ENCODE results near the gene FLVCR2.

Gene FLVCR2

DNA sequence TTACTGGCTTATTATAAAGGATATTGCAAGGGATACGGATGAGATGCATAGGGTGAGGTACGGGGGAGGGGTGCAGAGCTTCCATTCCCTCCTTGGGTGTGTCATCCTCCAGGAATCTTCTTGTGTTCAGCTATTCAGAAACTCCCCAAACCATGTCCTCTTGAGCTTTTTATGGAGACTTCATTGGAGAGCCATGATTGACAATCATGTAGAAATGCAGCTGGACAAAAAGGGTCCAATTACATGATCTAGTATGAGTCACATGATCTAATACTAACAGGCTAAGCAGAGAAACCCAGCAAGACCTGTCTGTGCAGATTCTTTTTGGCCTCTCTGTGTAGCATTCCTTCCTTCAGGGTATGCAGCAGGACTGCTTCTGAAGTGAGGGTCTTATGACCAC lies 23.9 kb upstream of the FLVCR2 start:
- DNase-seq (ENCODE audit: low read depth) = no peak

DNA sequence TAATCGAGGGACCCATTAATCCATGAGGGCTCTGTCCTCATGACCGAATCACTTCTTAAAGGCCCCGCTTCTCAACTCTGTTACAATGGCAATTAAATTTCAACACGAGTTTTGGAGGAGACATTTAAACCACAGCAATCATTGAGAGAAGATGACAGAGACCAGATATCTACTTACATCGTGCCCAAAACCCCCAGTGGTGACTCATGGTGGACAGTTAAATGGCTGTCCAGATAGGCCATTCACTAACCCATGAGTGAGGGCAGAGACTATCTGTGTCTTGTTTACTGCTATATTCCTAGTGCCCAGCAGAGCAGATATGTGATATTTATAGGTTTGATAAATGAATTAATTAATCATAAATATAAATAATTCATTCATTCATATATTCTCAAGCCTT lies 20.0 kb upstream of the FLVCR2 start:
- no peak for DNase-seq (ENCODE audit: low read depth)

DNA sequence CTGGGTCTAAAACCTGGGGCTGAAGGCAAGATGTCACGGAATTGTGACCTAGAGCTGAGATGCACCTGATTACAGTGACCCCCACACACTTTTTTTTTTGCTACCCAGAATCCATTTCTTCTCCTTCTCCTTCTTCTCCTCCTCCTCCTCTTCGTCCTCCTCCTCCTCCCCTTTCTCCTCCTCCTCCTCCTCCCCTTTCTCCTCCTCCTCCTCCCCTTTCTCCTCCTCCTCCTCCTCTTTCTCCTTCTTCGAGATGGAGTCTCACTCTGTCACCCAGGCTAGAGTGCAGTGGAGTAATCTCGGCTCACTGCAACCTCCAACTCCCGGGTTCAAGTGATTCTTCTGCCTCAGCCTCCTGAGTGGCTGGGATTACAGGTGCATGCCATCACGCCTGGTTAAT lies 19.4 kb upstream of the FLVCR2 start:
- DNase-seq (ENCODE audit: low read depth) = no peak

DNA sequence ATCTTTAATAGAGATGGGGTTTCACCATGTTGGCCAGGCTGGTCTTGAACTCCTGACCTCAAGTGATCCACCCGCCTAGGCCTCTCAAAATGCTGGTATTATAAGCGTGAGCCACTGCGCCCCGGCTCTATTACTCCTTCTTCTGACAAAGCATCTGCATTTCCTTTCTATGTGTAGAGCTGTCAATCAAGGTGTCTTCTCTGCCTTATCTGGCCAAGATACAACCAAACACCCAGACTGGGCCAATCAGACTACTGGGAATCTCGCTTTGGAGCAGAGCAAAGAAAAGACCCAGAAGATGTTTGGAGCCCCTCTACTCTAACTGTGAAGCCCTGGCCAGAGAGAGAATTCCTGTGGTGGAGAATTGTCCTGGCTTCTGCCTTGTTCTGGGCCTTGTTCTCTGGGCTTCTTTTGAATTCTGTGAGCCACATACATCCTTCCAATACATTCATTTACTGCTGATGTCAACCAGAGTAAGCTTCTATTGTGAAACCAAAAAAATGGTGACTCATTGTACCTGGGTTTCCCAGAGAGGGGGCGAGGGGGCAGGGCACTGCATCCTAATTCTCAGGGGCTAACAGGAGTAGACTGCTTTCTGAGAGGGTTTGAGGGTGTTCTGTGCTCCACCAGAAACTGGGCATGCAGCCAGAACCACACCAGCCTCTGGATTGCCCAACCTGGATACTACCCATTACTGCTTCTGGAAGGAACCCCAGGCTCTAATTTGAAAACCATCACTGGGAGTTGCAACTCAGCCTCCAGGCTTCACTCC lies 18.8 kb upstream of the FLVCR2 start:
- DNase-seq (ENCODE audit: low read depth) = no peak

DNA sequence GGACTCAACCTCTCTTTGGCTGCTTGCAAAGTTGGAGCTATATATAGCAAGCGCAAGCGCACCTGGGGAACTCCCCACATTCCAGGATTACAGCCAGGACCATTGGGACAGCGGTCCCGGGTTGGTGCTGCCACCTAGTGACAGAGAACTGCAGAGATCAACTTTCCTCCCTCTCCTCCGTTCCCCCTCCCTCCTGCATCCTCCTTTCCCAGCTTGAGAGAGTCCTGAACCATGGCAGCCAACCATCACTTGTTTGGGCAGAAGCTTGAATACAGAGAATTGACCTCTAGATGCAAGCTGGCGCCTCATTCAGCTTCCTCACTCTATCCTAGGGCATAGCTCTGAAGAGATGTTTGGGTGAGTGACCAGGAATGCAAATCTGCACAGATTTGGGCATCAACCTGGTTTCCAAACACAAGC lies 17.4 kb upstream of the FLVCR2 start:
- DNase-seq (ENCODE audit: low read depth) = peak; percentile 27

DNA sequence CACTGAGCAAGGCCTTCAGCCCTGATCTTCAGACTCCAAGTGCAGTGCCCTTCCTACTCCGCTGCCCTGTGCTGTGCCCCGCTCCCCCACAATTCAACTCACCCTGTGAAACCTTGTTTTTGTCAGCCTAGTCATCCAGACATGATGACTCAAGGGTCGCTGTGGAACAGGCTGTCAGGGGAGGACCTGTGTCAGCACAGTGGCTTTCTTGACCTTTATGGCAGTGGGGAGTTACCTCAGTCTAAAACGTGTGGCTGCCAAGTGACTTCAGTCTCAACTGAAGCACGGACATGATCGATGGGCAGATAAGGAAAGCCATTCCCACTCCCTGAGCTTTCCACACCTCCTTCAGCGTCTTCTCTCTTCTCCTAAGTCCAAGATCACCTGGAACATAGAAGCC lies 16.3 kb upstream of the FLVCR2 start:
- no peak for DNase-seq (ENCODE audit: low read depth)

DNA sequence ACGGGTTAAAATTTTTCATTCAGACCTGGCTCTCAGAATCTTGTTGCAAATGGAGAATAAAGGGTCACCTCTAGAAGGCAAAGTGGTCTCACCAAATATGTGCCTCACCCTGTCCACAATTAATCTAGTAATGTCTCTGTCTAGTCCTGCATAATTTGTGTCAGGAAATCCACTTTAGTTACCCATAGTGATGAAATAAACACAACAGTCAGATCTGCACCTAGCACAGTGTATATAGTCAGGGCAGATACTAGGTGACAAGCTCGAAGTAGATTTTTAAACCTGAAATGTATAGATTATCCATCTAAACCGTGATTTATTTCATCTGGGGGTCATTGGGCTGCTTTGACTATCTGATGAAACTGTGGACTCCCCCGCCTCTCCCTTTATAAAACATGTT lies 15.9 kb upstream of the FLVCR2 start:
- no peak for DNase-seq (ENCODE audit: low read depth)

DNA sequence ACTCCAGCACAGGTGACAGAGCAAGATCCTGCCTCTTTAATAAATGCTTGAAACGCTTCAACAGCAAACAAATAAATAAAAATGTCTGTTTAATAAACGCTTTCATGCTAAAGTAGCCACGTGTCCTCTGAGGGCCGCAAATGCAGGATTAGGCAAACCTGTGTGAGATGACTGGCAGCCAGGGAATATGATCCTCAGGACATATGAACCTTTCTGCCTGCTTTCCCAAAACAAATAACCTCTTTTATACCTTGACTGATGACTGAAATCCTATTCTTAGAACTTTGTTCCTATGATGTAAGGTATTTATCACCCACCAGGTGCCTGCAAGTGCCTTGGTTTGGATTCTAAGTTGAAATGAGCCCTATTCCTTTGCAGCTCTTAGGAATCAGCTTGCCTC lies 14.5 kb upstream of the FLVCR2 start:
- no peak for DNase-seq (ENCODE audit: low read depth)

DNA sequence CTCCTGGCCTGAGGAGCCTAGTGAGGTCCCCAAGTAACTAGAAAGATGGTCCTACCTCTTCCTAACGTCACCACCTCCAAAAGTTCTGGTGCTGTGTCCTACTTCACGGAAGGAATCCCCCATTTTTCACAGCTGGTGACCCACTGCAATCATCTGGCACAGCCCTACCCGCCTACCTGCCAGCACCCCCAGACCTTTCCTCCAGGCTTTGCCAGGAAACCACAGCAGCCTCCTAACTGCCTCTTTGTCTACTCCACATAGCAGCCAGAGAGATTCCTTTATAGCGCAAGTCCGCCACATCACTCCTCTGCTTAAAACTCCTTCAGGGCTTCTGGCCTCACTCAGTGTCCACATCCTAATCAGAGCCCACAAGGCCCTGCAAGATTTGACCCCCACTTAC lies 13.4 kb upstream of the FLVCR2 start:
- no peak for DNase-seq (ENCODE audit: low read depth)

DNA sequence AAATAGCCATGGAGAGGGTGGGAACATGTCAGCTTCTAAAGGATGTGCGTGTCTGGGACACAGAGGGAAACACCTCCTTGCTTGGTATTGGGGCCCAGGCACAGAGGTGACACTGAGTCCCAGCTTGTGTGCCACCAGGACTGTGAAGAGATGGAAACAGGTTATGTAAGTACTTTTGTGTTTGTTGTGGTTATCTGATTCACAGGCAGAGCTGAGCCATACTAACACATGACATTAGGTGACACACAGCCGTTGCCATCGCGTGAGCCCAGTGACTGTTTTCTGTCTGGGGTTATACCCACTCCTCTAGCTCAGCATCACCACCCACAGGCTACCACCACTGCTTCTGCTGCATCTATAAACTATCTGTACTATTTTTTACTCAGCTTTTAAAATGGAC lies 12.1 kb upstream of the FLVCR2 start:
- peak; percentile 30 for DNase-seq (ENCODE audit: low read depth)

DNA sequence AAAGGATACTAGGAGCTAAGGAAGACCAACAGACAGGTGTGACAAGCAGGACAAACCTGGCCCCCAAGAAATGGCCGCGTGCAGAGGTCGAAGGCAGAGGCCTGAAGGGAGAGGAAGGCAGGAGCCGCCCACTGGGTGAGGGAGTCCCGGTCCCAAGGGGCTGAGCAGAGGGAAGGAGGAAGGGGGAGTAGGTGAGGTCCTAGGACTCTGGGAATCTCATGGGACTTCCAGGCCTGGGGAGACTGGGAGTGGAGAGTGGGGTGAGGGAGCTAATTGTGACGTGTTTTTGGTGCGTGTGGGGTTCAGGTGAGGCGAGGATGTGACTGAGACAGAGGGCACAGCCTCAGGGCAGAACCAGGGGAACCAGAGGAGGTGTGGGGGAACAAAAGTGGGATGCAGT lies 11.7 kb upstream of the FLVCR2 start:
- DNase-seq (ENCODE audit: low read depth) = no peak

DNA sequence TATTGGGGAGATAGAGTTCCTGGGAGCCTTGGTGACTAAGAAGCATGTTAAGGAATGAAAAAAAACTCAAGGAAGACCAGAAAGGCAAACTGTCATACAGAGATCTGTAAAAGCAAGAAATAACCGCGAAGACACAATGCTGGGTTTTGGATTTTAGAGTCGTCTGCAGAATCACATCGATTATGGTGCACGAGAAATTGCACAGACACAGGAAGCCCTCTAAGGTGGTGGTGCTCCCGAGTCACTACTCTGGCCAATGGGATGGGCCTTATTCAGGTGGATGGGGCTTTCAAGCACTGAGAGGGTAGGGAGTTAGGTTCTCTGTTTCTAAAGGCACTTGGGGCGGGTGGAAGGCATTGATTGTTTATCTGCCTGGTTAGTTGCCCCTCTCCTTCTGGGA lies 10.3 kb upstream of the FLVCR2 start:
- DNase-seq (ENCODE audit: low read depth) = no peak

DNA sequence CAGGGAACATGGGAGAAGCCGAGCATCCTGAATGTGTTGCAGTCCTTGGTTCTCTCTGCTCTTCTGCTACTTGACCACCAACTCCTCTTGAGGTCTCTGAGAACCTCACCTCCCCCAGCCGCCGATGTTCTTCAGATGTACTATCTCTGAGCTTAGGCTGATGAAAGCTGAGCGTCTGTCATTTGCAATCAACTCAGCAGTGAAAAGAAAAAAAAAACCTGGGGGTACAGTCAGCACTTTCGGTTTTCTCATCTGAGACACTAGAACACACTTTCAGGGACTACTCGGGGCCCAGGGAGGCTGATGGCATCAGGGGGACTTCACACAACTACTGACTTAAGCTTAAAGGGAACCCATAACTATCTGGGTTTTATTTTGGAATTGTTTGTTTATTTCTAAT lies 9.6 kb upstream of the FLVCR2 start:
- DNase-seq (ENCODE audit: low read depth) = no peak

DNA sequence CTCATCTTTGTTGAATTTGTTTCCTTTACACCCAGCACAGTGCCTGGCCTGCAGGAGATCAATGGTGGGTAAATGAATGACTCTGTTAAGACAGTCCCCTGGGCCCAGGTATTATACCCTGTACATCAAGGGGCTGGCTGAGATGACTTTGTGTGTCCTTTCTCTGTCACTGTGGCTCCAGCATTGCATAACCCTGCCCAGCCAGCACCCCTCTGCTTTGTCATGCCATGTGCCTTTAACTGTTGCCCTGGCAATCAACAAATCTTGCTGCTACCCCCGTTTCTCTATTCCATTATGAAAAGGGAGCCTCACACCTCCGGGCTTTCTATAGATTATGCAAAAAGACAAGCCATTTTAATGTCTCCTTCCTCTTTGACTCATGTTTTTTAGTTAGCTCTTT lies 7.6 kb upstream of the FLVCR2 start:
- no peak for DNase-seq (ENCODE audit: low read depth)

DNA sequence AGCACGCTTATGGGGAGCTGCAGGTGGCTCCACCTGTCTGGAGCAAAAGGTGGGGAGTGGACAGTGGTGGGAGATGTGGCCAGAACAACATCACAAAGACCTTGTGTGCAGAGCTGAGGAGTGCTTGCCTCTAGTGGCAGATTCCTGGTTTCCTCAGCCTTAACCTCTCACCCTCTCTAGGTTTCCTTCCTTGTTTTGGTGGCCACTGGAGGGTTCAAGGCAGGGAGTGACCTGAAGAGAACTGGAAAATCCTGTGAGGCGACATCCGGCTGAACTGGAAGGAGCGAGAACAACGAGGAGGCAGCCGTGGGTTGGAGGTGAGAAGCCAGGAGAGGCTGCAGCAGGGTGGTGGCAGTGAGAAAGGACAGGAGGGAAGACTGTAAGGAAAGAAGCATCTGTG lies 6.3 kb upstream of the FLVCR2 start:
- DNase-seq (ENCODE audit: low read depth) = no peak

DNA sequence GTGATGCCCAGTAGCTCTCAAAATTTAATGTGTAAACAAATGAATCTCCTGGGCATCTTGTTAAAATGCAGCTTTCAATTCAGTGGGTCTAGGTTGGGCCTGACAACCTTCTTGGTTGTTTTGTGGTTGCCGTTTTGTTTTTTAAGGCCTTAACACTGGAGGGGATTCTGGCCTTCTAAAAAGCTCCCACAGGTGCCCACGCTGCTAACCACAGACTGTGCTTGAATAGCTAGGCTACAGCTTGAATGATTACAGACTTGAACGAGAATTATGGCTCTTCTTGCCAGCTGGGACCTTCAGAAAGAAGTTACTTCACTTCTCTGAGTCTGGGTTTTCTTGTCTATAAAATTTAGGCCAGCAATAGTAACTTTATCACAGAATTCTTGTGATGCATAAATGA lies 1.3 kb upstream of the FLVCR2 start:
- no peak for DNase-seq (ENCODE audit: low read depth)

DNA sequence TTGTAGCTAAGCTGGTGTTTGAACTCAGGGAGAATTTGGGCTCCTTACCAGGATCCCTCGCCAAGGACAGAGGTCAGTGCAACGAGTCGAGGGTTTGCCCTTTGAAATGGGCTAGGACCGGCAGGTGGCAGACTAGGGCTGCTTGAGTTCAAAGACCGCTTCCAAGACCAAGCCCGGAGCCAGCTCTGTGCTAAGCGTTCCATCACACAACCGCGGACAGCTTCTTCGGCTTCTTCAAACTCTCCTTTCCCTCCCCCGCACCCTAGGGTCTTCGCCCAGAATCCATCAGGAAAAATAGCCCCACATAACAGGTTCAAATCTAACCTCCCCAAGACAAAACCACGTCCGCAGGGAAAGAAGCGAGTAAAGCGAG lies 705 bp upstream of the FLVCR2 start:
- peak; percentile 52 for DNase-seq (ENCODE audit: low read depth)

DNA sequence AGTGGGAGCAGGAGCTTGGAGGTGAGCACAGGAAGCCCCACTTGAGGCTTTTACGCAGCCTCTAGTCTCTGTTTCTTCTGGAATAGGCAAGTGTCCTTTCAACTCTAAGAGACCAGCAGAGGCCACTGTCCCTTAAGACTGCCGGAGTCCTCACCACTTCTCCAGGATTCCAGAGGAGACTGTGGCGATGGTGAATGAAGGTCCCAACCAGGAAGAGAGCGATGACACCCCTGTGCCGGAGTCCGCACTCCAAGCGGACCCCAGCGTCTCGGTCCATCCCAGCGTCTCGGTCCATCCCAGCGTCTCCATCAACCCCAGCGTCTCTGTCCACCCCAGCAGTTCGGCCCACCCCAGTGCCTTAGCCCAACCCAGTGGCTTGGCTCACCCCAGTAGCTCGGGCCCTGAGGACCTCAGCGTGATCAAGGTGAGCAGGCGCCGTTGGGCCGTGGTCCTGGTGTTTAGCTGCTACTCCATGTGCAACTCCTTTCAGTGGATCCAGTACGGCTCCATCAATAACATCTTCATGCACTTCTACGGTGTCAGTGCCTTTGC lies 442 bp downstream of the FLVCR2 start:
- no peak for DNase-seq (ENCODE audit: low read depth)

DNA sequence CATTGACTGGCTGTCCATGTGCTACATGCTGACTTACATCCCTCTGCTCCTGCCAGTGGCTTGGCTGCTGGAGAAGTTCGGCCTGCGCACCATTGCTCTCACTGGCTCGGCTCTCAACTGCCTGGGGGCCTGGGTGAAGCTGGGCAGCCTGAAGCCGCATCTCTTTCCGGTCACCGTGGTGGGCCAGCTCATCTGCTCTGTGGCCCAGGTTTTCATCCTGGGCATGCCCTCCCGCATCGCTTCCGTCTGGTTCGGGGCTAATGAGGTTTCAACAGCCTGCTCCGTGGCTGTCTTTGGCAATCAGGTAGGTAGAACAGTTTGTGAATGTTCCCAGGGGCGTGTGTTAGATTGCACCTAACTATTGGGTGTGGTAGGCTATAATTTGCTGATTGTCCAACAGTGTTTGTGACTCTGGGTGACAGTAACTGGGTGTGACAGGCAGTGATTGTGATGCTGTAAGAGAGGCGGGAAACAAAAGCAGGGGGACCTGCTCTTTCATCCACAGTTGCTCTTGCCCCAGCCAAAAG lies 981 bp downstream of the FLVCR2 start:
- no peak for DNase-seq (ENCODE audit: low read depth)

DNA sequence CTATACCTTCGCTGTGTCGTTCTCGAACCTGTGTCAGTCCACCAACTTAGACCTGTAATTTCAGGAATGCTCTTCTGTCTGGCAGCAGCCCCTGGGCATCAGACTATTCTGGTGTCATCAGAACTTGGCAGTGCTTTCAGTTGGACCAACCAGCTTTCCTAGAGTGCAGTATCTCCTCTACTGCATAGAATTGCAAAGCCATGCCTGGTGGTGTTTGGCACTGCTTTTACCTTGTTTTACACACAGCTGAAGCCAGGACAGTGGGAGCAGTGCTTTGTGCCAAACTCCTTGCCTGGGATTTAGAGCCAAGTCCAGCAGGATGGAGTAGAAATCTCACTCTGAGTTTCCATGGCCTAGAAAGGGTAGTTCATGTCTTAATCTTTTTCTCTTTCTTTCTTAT lies 1.5 kb downstream of the FLVCR2 start:
- DNase-seq (ENCODE audit: low read depth) = no peak

DNA sequence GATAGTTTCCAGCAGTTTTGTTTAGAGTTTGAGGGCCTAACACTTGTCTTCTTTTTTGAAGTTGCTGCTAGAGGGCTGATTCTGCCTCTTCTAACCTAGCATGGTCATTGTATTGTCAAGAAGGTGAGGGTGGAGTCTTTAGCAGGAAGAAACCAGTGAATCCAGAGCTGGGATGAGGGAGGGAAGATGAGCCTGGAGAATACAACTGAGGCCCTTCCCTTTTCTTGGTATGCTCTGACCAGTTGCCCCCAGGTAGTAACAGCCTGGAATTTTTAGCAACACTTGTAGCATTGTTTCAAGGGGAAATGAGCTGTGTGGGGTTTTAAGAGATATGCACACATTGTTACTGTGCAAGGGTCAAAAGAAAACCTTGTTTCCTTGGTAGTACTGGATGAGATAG lies 9.0 kb downstream of the FLVCR2 start:
- DNase-seq (ENCODE audit: low read depth) = no peak

DNA sequence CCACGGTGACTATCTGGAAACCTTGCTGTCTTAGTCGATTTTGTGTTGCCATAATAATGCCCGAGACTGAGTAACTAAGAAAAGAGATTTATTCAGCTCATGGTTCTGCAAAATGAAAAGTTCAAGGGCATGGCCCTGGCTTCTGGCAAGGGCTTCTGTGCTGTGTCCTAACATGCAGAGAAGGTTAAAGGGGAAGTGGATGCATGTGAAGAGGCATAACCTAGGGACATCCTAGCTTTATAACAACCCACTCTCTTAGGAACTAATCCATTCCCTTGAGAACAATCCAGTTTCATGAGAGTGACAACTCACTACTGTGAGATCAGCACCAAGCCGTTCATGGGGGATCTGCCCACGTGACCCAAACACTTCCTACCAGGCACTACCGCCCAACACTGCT lies 11.5 kb downstream of the FLVCR2 start:
- DNase-seq (ENCODE audit: low read depth) = no peak

DNA sequence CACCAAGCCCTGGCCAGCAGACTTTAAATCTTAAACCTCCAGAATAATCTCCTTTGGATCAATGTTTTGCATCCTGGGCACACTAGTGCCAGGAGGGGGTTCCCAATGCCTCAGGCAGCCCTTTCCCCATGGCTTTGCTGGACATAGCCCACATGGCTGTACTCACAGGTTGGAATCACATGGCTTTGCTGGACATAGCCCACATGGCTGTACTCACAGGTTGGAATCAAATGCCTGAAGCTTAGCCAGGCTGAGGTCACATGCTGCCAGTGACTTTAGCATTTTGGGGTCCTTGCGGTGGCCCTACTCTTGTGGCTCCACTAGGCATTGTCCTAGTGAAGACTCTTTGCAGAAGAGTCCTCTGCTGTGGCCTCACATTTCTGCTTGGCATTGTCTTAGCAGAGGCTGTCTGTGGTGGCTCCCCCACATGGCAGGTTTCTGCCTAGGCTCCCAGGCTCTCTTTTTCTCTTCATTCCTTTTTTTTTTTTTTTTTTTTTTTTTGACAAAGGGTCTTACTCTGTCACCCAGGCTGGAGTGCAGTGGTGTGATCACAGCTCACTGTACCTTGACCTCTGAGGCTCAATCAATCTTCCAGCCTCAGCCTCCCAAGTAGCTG lies 13.0 kb downstream of the FLVCR2 start:
- no peak for DNase-seq (ENCODE audit: low read depth)
